NB4 (cell line): ENCODE measurements around the gene AK2.

ENCODE experiments used
- DNase-seq: peaks from one replicate; pipeline ENCODE4 v3.0.0; 2010; ENCODE audit warnings: low read depth
- H3K4me3 ChIP-seq: one replicate; pipeline ENCODE4 v1.5.1; 2011; ENCODE audit warnings: mild to moderate bottlenecking, low read depth, low read length, moderate library complexity
- MYC ChIP-seq: IDR thresholded peaks from 2 replicates; pipeline ENCODE4 v1.6.1; 2011; ENCODE audit warnings: low read depth, low read length
- POLR2A ChIP-seq: IDR thresholded peaks from 2 replicates; pipeline ENCODE4 v1.6.1; 2011; ENCODE audit warnings: mild to moderate bottlenecking; ENCODE audit not compliant: insufficient read length; ENCODE audit errors: extremely low read depth
- TF ChIP-seq, protein P1 (sequence below): IDR thresholded peaks from 2 replicates; pipeline ENCODE4 v1.6.1; 2011; ENCODE audit warnings: low read depth, low read length
- TF ChIP-seq, protein P2 (sequence below): IDR thresholded peaks from one replicate; pipeline ENCODE4 v1.5.1; 2012; ENCODE audit warnings: low read depth, low read length

Gene AK2

DNA sequence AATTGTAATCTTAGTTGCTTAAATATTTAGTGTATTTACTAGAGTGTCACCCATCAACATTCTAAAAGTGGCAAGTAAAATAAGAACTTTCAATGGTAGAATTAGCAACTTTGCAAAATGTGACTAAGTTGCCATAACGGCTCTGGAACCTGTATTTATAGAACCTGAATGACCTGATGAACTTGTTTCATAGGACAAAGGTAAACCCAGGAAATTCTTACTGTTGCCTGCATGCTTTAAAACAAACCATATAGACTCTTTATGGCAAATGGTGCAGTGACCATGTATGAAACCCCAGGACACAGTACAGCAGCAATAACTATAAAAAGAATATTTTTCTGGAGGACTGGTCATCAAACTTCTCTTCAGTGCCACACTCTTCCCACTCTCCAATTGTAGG is 22.9 kb downstream of the AK2 start:
- TF ChIP-seq, protein P1, sequence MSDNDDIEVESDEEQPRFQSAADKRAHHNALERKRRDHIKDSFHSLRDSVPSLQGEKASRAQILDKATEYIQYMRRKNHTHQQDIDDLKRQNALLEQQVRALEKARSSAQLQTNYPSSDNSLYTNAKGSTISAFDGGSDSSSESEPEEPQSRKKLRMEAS: no peak
- TF ChIP-seq, protein P2, sequence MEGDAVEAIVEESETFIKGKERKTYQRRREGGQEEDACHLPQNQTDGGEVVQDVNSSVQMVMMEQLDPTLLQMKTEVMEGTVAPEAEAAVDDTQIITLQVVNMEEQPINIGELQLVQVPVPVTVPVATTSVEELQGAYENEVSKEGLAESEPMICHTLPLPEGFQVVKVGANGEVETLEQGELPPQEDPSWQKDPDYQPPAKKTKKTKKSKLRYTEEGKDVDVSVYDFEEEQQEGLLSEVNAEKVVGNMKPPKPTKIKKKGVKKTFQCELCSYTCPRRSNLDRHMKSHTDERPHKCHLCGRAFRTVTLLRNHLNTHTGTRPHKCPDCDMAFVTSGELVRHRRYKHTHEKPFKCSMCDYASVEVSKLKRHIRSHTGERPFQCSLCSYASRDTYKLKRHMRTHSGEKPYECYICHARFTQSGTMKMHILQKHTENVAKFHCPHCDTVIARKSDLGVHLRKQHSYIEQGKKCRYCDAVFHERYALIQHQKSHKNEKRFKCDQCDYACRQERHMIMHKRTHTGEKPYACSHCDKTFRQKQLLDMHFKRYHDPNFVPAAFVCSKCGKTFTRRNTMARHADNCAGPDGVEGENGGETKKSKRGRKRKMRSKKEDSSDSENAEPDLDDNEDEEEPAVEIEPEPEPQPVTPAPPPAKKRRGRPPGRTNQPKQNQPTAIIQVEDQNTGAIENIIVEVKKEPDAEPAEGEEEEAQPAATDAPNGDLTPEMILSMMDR: no peak
- TF ChIP-seq POLR2A (no peak), MYC (no peak)
- no peak for DNase-seq
- H3K4me3 ChIP-seq: no peak overlapping the region

DNA sequence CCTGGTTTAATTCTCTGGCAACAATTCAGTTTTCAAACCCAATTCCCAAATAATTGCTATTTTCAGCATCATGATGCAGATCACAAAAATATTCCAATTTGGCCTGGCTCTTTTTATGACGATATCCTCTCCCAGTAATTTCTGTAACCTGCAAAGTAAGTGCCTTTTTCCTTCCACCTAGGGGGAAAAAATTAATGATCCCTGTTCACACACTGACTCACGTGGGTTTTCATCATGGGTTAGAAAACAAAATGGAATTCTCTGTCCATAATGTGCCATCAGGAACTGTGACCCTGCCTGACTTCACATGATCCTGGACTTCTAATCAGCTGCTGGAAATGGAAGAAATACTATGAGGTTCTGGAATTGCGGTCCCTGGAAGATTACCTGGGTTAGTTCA is 24.5 kb downstream of the AK2 start:
- no peak for TF ChIP-seq POLR2A
- DNase-seq: no peak
- no peak overlapping the region for H3K4me3 ChIP-seq

DNA sequence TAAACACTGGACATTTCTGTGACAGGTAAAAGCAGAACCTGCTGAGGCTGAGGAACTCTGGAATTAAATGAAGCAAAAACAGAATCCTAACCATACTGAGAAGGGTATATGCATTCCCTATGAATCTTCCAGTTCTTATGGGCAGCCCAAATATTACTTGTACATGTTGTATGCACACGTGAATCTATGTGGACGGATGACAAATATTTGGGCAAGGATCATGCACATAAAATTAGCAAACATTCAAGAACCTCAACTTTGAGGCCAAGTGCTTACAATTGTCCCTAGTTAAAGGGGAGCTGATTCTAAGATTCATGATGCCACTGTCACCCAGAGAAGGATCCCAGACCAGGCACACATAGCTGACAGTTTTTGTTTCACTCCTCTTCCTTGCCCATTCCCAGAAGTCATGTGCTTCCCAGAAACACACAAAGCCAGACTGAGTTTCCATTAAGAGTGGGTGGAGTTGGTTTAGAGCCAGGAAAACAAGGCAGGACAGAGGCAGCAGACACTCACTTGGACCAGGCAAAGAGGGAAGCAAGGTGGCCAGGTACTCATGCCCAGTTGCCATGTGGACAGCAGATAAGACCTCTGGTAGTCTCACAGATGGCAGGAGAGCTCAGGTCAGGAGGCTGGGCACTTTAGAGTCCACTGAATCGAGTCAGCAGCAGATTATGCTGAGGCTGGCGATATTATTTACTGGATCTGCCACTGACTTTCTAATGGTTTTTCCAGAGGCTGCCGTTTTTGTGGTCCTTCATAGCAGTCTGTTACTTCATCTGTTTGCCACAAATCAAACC is 25.6 kb downstream of the AK2 start:
- DNase-seq: no peak
- TF ChIP-seq, protein P1: no peak
- no peak for TF ChIP-seq MYC
- no peak for TF ChIP-seq POLR2A
- TF ChIP-seq, protein P2: no peak
- no peak overlapping the region for H3K4me3 ChIP-seq

DNA sequence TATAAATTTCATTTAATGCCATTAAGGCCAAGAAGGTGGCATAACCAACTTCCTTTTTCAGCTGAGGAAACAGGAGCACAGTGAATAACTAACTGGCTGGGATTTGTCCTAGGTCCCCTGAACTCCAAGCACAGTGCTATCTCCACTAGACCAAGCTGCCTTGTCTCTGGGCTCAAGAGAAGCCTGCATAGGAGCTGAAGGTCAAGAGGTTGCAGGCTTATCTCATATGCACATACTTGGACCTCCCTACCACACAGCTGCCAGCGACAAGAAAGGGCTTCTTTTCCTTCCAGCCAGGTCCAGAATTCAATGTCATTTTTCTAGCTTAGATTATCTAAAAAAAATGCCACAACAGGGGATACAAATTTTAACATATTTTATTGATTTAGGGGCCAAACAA is 27.1 kb downstream of the AK2 start:
- TF ChIP-seq POLR2A (no peak), MYC (no peak)
- TF ChIP-seq, protein P1: no peak
- TF ChIP-seq, protein P2: no peak
- DNase-seq: no peak
- H3K4me3 ChIP-seq: no peak overlapping the region

DNA sequence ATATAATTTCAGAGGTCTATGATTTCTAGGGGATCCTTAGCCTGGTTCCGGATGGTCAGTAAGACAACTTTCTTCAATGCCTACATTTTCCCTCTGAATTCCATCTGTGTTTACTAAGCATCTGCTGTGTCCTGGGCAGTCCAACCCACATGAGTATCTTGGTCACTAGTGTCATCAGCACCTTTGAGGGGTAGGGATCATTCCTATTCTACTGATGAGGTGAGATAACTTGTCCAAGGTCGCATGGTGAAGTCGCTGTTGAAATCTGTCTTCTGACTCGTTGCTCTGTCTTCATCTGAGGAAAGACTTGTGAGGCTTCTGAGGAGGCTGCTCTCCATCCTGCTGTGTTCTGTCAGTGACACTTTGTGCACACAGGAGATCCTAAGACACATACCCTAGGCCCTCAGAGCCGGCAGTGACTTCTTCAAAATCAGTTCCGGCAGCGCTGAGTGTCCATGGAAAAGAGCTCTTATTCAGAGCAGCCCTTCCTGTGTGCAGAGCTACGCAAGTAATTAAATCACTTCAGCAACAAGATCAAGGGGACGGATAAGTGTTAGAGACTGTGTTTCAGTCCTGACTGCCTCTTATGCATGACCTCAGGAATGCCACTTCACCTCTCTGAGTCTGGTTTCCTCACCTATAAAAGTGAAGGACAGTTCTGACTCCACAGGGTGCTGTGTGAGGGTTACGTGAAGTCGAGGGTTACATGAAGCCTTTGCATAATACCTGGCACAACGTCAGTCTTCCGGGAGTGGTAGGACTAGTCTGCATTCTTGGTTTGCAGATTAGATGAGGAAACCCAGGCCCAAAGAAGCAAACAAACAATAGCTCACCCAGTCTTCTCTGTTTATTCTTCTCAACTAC is 28.4 kb downstream of the AK2 start:
- no peak for DNase-seq
- no peak for TF ChIP-seq POLR2A
- TF ChIP-seq, protein P1: no peak
- no peak for TF ChIP-seq MYC
- TF ChIP-seq, protein P2: no peak
- no peak overlapping the region for H3K4me3 ChIP-seq
